Stimulated activated CD4-positive, alpha-beta T cell treated with anti-CD3 and anti-CD28 coated beads, Interleukin-4, amount 100 ng/mL, for 1 hour (primary cell): ENCODE data around the gene PIP5K1B.
A peak's percentile ranks its signal among the peaks of the same experiment; 100 is the strongest.

Experiments
- DNase-seq: peaks from one replicate; pipeline ENCODE4 v3.0.0-alpha.2; 2020

Gene PIP5K1B

GRCh38 chr9:68999393-69000105 lies 294.5 kb downstream of the PIP5K1B start:
- peak; percentile 41 for DNase-seq

- DNase-seq, result no peak
Measured at GRCh38 chr9:69001921-69002320, 296.9 kb downstream of the PIP5K1B start.

GRCh38 chr9:69003051-69003450 lies 298.0 kb downstream of the PIP5K1B start:
- no peak for DNase-seq

- DNase-seq, result no peak
Measured at GRCh38 chr9:69004836-69005235, 299.8 kb downstream of the PIP5K1B start.

- DNase-seq, result no peak
Measured at GRCh38 chr9:69009708-69010107, 304.7 kb downstream of the PIP5K1B start.

GRCh38 chr9:69012696-69013381 lies 307.8 kb downstream of the PIP5K1B start:
- DNase-seq, result no peak

- DNase-seq, result no peak
Measured at GRCh38 chr9:69013382-69013727, 308.3 kb downstream of the PIP5K1B start.

GRCh38 chr9:69014013-69014412 lies 309.0 kb downstream of the PIP5K1B start, which contains the start of gene PRKACG:
PRKACG (minus strand) TSS chr9:69014113; CDS start chr9:69014092, 21 bp downstream.
- DNase-seq, result no peak

- DNase-seq, result no peak
Measured at GRCh38 chr9:69016191-69017096, 311.4 kb downstream of the PIP5K1B start.

GRCh38 chr9:69018737-69019136 lies 313.7 kb downstream of the PIP5K1B start:
- DNase-seq, result no peak

- no peak for DNase-seq
Measured at GRCh38 chr9:69019808-69020207, 314.8 kb downstream of the PIP5K1B start.

- DNase-seq, result no peak
Measured at GRCh38 chr9:69020301-69021145, 315.5 kb downstream of the PIP5K1B start.

- DNase-seq, result no peak
Measured at GRCh38 chr9:69023650-69024049, 318.6 kb downstream of the PIP5K1B start.

GRCh38 chr9:69027355-69028097 lies 322.5 kb downstream of the PIP5K1B start:
- no peak for DNase-seq

GRCh38 chr9:69028754-69029153 lies 323.7 kb downstream of the PIP5K1B start:
- no peak for DNase-seq

- DNase-seq, result no peak
Measured at GRCh38 chr9:69029535-69029934, 324.5 kb downstream of the PIP5K1B start.

- DNase-seq, result no peak
Measured at GRCh38 chr9:69030851-69031645, 326.0 kb downstream of the PIP5K1B start.

GRCh38 chr9:69034071-69034470 lies 329.0 kb downstream of the PIP5K1B start:
- DNase-seq, result no peak

- peak; percentile 84 for DNase-seq
Measured at GRCh38 chr9:69035438-69036308, 330.6 kb downstream of the PIP5K1B start, which contains the start of gene FXN. FXN (plus strand) TSS chr9:69035752; CDS start chr9:69035783, 31 bp downstream.

GRCh38 chr9:69036309-69036708 lies 331.3 kb downstream of the PIP5K1B start:
- peak; percentile 12 for DNase-seq
